A673 (cell line): ENCODE results near the gene ADH1C. TPM values are rescaled to one million over a fixed set of nuclear protein-coding genes. Genes with fewer than 3 reads are reported as not detected.

Source experiments
- BruUV-seq: library from RNA; stranded (reverse); fragments of 400-500 nt; replicated peaks from 2 replicates; lab custom pipeline; 2021; lab: Mats Ljungman, UMichigan
- CTCF ChIA-PET: fragments of 300-600 bp; sonication (Branson Sonifier 250); formaldehyde crosslinking; loops from one replicate; lab custom pipeline; 2022; ENCODE audit warnings: antibody characterized with exemption; lab: Charles Lee
- POLR2A ChIA-PET: fragments of 300-600 bp; sonication (Branson Sonifier 250); formaldehyde crosslinking; loops from one replicate; lab custom pipeline; 2022; ENCODE audit warnings: antibody characterized with exemption; ENCODE audit not compliant: low non-redundant PET; lab: Charles Lee
- DNase-seq: peaks from one replicate; pipeline ENCODE4 v3.0.0-alpha.2; 2015; ENCODE audit warnings: low spot score
- H3K27ac ChIP-seq: fragments of 200-600 bp; sonication (generic); 2 replicates; pipeline ENCODE4 v1.5.1; 2016; ENCODE audit warnings: mixed run types, low read depth, mild to moderate bottlenecking, mixed read lengths, antibody characterized with exemption, low read length; ENCODE audit not compliant: poor library complexity, severe bottlenecking
- H3K27me3 ChIP-seq: fragments of 200-600 bp; sonication (generic); replicated peaks from 2 replicates; pipeline ENCODE4 v1.6.1; 2017; ENCODE audit warnings: mixed run types, low read depth, mild to moderate bottlenecking, mixed read lengths, antibody characterized with exemption, low read length; ENCODE audit not compliant: insufficient read depth, poor library complexity
- H3K36me3 ChIP-seq: fragments of 200-600 bp; sonication (generic); 2 replicates; pipeline ENCODE4 v1.6.1; 2016; ENCODE audit warnings: mixed run types, mild to moderate bottlenecking, mixed read lengths, antibody characterized with exemption, low read length; ENCODE audit not compliant: insufficient read depth, poor library complexity, severe bottlenecking
- H3K4me1 ChIP-seq: fragments of 200-600 bp; sonication (generic); 2 replicates; pipeline ENCODE4 v1.6.1; 2017; ENCODE audit warnings: mixed run types, mild to moderate bottlenecking, mixed read lengths, antibody characterized with exemption, low read length; ENCODE audit not compliant: insufficient read depth, poor library complexity, severe bottlenecking
- H3K4me3 ChIP-seq: fragments of 200-600 bp; sonication (generic); 2 replicates; pipeline ENCODE4 v1.5.1; 2016; ENCODE audit warnings: low read depth, mixed run types, mild to moderate bottlenecking, mixed read lengths, low read length; ENCODE audit not compliant: poor library complexity, severe bottlenecking
- H3K9me3 ChIP-seq: fragments of 200-600 bp; sonication (generic); 2 replicates; pipeline ENCODE4 v1.6.1; 2016; ENCODE audit warnings: mixed run types, low read depth, mild to moderate bottlenecking, mixed read lengths, antibody characterized with exemption, low read length; ENCODE audit not compliant: poor library complexity, severe bottlenecking
- EZH2 ChIP-seq: fragments of 200-600 bp; sonication (generic); IDR thresholded peaks from 2 replicates; pipeline ENCODE4 v1.6.1; 2017; ENCODE audit warnings: borderline replicate concordance, low read depth, mild to moderate bottlenecking, mixed read lengths, antibody characterized with exemption, low read length; ENCODE audit not compliant: poor library complexity, severe bottlenecking
- intact Hi-C: fragments of 100-400 bp; cut with micrococcal nuclease; formaldehyde crosslinking; loops from one replicate; pipeline ENCODE4 v1.10.0; 2022; ENCODE audit not compliant: unreplicated experiment
- total RNA-seq: library from RNA; stranded (reverse); gene quantifications from 2 replicates; pipeline ENCODE4 v1.2.3, GENCODE V29; 2021
- TF ChIP-seq, protein P1 (sequence below): fragments of 300-800, 200-600 bp; sonication (generic); conservative IDR thresholded peaks from 2 replicates; pipeline ENCODE4 v1.5.1; 2017; ENCODE audit warnings: low read depth, mild to moderate bottlenecking, antibody characterized with exemption, low read length, moderate library complexity, mixed read lengths

Gene ADH1C
- total RNA-seq, 1 experiment from 2014 or later = not detected

DNA sequence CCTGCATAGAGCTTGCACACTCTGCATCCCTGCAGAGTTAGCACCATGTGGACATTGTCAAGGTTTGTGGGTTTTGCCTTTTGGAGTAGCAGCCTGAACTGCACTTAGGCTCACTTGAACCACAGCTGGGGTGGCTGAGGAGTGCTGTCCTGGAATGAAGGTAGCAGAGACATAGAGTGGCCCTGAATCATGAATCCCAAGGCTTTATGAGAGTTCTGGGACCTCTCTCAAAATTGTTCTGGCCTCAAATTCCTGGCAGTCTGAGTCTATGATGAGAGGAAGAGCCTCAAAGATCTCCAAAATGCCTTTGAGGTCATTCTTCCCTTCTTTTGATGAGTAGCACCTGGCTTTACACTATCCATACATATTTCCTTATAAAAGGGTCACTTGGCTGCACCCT lies 37.1 kb upstream of the ADH1C start:
- no peak for TF ChIP-seq EZH2
- TF ChIP-seq, protein P1, sequence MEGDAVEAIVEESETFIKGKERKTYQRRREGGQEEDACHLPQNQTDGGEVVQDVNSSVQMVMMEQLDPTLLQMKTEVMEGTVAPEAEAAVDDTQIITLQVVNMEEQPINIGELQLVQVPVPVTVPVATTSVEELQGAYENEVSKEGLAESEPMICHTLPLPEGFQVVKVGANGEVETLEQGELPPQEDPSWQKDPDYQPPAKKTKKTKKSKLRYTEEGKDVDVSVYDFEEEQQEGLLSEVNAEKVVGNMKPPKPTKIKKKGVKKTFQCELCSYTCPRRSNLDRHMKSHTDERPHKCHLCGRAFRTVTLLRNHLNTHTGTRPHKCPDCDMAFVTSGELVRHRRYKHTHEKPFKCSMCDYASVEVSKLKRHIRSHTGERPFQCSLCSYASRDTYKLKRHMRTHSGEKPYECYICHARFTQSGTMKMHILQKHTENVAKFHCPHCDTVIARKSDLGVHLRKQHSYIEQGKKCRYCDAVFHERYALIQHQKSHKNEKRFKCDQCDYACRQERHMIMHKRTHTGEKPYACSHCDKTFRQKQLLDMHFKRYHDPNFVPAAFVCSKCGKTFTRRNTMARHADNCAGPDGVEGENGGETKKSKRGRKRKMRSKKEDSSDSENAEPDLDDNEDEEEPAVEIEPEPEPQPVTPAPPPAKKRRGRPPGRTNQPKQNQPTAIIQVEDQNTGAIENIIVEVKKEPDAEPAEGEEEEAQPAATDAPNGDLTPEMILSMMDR = no peak
- Histone ChIP-seq H3K27me3 (no peaks in the 10 kb centered on the region), H3K4me1 (no peaks in the 10 kb centered on the region), H3K36me3 (no peaks in the 10 kb centered on the region), H3K4me3 (no peak overlapping the region), H3K27ac (no peak overlapping the region), H3K9me3 (no peaks in the 10 kb centered on the region)
- POLR2A ChIA-PET = no interaction called here
- DNase-seq = no peak
- intact Hi-C loops = no loop called here
- CTCF ChIA-PET = no interaction called here
- no TSS peak for BruUV-seq

DNA sequence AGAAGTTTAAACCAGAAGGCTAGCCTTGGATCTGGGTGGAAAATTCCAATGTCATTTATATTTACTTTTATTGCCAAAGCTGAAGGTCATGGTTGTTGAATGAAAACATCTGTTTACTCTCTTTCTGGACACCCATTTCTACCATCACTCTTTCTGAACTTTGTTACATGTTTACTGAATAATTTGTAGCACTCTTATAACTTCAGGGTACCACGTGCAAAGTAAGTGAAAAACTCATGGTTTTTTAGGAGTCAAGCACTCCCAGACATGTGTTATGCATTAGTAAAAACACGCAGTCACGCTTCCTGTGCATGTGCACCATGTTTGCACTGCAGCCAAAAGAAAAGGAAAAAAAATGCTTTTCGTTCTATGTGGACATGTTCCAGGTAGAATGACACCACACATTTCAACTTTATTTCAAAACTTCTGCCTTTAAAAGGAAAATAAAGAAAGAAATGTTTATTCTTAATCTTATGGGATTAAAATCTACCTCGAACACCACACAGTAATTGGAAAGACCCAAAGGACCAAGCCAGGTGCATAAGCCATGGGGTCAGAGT lies 31.4 kb upstream of the ADH1C start:
- no TSS peak for BruUV-seq
- peak; percentile 5 for DNase-seq
- TF ChIP-seq, protein P1 = no peak
- TF ChIP-seq EZH2 = no peak
- Histone ChIP-seq H3K27ac (no peak overlapping the region), H3K4me1 (no peaks in the 10 kb centered on the region), H3K36me3 (no peaks in the 10 kb centered on the region), H3K9me3 (no peaks in the 10 kb centered on the region), H3K27me3 (no peaks in the 10 kb centered on the region), H3K4me3 (no peak overlapping the region)
- POLR2A ChIA-PET = no interaction called here
- intact Hi-C loops = no loop called here
- CTCF ChIA-PET = no interaction called here

DNA sequence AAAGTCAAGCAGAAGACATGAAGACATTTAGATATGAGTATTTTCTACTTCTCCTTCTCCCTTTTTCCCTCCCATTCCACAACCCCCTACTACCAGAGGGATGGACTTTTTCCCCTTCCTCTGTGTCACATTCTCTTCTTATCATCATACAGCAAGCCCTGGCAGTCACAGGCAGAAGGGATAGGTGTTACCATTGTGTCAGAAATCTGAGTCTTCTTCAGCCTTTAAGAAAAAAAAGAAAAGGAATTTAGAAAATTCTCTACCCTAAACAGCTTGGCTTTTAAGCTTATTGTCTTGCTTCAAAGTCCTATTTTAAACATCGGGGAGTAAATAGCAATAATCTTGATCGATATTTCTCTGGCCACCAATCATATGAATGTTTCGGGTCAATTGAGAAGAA lies 30.9 kb upstream of the ADH1C start:
- POLR2A ChIA-PET = no interaction called here
- H3K27ac ChIP-seq = no peak overlapping the region

More for the DNA sequence above, 30.9 kb upstream of the ADH1C start:
- no peak for DNase-seq
- H3K27me3 ChIP-seq = no peaks in the 10 kb centered on the region
- CTCF ChIA-PET = no interaction called here
- no peaks in the 10 kb centered on the region for H3K36me3 ChIP-seq
- no peak for TF ChIP-seq EZH2
- TF ChIP-seq, protein P1 = no peak
- no peaks in the 10 kb centered on the region for H3K4me1 ChIP-seq
- H3K4me3 ChIP-seq = no peak overlapping the region
- intact Hi-C loops = no loop called here
- no peaks in the 10 kb centered on the region for H3K9me3 ChIP-seq
- no TSS peak for BruUV-seq
